Spleen (tissue), 7 donors: Measurements from ENCODE around the gene MCM3.

Experiments
- CTCF ChIP-seq, 11 experiments: fragments of 200-600 bp in 7 of 11; fragments of 450-650 bp in 4 of 11; sonication (generic) in 4 of 11; IDR thresholded peaks in 8 of 11; conservative IDR thresholded peaks in 3 of 11; 1 replicate in 7 of 11; 2 replicates in 4 of 11; pipeline versions ENCODE4 v1.4.0 to v1.8.0; 2016 to 2021; ENCODE audit warnings: antibody characterized with exemption in 11 of 11, inconsistent platforms in 4 of 11, mild to moderate bottlenecking in 1 of 11
- POLR2A ChIP-seq, 3 donors: fragments of 450-650 bp; IDR thresholded peaks; one replicate each; pipeline ENCODE4 v1.5.1; 2017; ENCODE audit warnings: antibody characterized with exemption in 3 of 3, mild to moderate bottlenecking in 1 of 3
- POLR2AphosphoS5 ChIP-seq, 3 donors: sonication (generic); formaldehyde crosslinking; IDR thresholded peaks; one replicate each; pipeline ENCODE4 v1.5.1; 2017; ENCODE audit warnings: antibody characterized with exemption in 3 of 3
- donor health status: DM: no; HTN: no; CAD: no; lungs with moderate emphysema.
- donor health status: DM: no; HTN: no; CAD: no.
- donor health status: DM: no; HTN: no; CAD: no.

DNA sequence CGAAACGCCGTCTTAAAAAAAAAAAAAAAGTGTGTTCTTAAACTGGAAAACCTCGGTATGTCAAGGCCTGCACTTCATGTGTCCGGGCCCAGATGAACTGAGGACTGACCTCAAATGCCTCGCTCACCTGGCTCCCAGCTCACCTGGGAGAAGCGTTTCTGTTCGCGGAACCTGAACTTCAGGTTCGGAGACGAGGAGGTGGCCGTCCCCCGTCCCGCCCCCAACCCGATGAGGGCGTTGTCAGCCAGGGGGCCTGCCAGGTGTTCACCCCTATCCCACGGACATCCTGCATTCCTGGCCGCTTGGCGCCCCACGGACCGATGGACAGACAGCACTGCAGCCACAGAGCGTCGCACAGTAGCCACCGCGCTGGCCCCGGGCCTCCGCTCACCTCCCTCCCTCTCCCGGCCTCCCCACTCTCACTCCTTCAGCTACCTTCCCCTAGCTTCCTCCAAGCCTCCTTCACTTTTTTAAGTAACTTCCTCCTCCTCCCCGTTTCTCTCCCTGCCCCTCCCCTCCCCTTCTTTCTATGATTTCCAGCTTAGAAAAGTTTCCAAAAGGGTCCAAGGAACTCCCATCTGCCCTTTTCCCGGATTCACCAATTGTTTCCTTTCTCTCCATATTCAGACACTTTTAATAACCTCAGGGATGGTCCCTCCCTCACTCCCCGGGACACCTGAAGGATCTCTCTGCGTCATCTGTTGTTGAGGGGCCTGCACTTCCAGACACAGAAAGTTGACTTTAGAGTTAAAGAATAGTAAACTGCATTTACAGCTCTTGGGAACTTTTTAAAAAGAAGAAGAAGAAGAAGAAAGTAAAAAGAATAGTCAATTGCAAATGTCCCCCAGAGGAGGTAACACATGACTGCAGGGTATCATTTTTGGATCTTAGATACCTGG lies 22.7 kb upstream of the MCM3 start:
- TF ChIP-seq CTCF (IDR thresholded peaks at IDR 0.05 in 8 of 11, conservative IDR thresholded peaks at IDR 0.05 in 3 of 11) (no peak), POLR2AphosphoS5 (IDR thresholded peaks at IDR 0.05) (no peak), POLR2A (IDR thresholded peaks at IDR 0.05) (no peak)
